Activated gamma-delta T cell (primary cell): Measurements from ENCODE around the gene SMARCD3.

Source experiments
- DNase-seq: peaks from one replicate; lab custom pipeline; 2025; lab: John Stamatoyannopoulos, UW

Gene SMARCD3

GRCh38 chr7:151237244-151238189, 11.0 kb downstream of the SMARCD3 start:
- no peak for DNase-seq

GRCh38 chr7:151236406-151236805, 12.1 kb downstream of the SMARCD3 start:
- DNase-seq = no peak

GRCh38 chr7:151235091-151235787, 13.3 kb downstream of the SMARCD3 start:
- DNase-seq = no peak

- no peak for DNase-seq
Observed at GRCh38 chr7:151233804-151234203, 14.7 kb downstream of the SMARCD3 start.

GRCh38 chr7:151232917-151233701, 15.4 kb downstream of the SMARCD3 start:
- no peak for DNase-seq

GRCh38 chr7:151232091-151232916, 16.2 kb downstream of the SMARCD3 start, which contains the start of gene CHPF2:
TSS of gene CHPF2 (plus strand) at chr7:151232483. CDS start at chr7:151234012, 1,529 bp downstream.
- DNase-seq = peak; percentile 84

GRCh38 chr7:151231080-151231479, 17.4 kb downstream of the SMARCD3 start:
- no peak for DNase-seq

- DNase-seq = no peak
Observed at GRCh38 chr7:151229249-151229648, 19.2 kb downstream of the SMARCD3 start.

GRCh38 chr7:151228024-151228866, 20.2 kb downstream of the SMARCD3 start:
- DNase-seq = no peak

GRCh38 chr7:151226875-151227782, 21.4 kb downstream of the SMARCD3 start, which contains the start of gene ABCF2:
TSS of gene ABCF2 (minus strand) at chr7:151227205. CDS start at chr7:151226458, 747 bp downstream.
- peak; percentile 98 for DNase-seq

GRCh38 chr7:151226560-151226874, 22.0 kb downstream of the SMARCD3 start:
- no peak for DNase-seq

- no peak for DNase-seq
Observed at GRCh38 chr7:151225948-151226510, 22.5 kb downstream of the SMARCD3 start.

- DNase-seq = no peak
Observed at GRCh38 chr7:151223728-151224127, 24.8 kb downstream of the SMARCD3 start.

- no peak for DNase-seq
Observed at GRCh38 chr7:151218170-151218569, 30.3 kb downstream of the SMARCD3 start.

GRCh38 chr7:151215396-151215795, 33.1 kb downstream of the SMARCD3 start:
- DNase-seq = no peak

GRCh38 chr7:151213826-151214225, 34.7 kb downstream of the SMARCD3 start:
- no peak for DNase-seq

- no peak for DNase-seq
Observed at GRCh38 chr7:151212626-151213025, 35.9 kb downstream of the SMARCD3 start.

GRCh38 chr7:151211155-151211772, 37.2 kb downstream of the SMARCD3 start:
- no peak for DNase-seq
